Measurements from ENCODE around the gene TMX3. TPM values are rescaled to one million over a fixed set of nuclear protein-coding genes. Genes with fewer than 3 reads are reported as not detected.

Gene TMX3
- total and polyA plus RNA-seq, 8 donors: 11.1 to 25.5 (median 15.6) TPM

DNA sequence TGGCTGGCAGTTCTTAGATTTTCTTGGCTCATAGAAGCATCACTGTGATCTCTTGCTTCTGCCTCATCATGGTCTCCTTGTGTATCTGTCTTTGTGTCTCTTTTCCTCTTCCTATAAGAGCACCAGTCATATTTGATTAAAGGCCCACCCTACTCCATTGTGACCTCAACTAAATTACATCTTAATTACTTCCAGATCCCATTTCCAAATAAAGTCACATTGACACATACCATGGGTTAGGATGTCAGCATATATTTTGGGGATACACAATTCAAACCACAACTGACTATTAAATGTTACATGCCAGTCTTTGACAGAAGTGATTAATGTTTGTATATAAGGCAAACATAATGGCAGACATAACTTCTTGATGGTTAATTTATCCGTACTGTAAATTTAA is 27.3 kb upstream of the TMX3 start:
- no peak for ATAC-seq
- TF ChIP-seq CTCF (IDR thresholded peaks at IDR 0.05): no peak
- H3K4me3 ChIP-seq: no peak overlapping the region
- 65 to 75% methylated on average over 1 of the region's 1 CpG for WGBS, 2 donors
- FAIRE-seq: no peak
- no peaks in the 10 kb centered on the region for H3K4me1 ChIP-seq
- no peaks in the 10 kb centered on the region for H3K36me3 ChIP-seq
- intact Hi-C loops (cut with DNase I): no loop called here
- no peak for DNase-seq
- no peaks in the 10 kb centered on the region for H3K9me3 ChIP-seq
- H3K27ac ChIP-seq: no peak overlapping the region
- H3K27me3 ChIP-seq: no peaks in the 10 kb centered on the region

DNA sequence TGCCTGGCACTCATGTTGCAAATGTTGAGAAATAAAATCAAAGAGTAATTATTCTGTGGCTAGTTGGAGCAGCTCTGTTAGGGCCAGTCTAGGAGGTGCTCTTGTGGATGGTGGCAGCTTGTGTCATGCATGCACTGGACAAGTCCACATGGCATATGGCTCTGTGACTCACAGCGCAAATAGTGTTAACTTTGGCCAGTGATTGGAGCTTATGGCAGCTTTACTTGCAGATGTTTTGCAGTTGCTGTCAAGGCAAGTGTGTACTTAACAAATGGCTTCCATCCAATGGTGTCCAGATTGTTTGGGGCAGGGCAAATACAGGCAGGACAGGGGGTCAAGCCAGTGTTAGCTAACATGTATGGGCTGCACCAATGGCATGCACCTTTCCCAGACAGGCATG is 26.1 kb upstream of the TMX3 start:
- TF ChIP-seq CTCF (IDR thresholded peaks at IDR 0.05): no peak
- no peak overlapping the region for H3K4me3 ChIP-seq
- H3K4me1 ChIP-seq: no peaks in the 10 kb centered on the region
- H3K9me3 ChIP-seq: no peaks in the 10 kb centered on the region
- no peak for ATAC-seq
- no peak for DNase-seq
- no peaks in the 10 kb centered on the region for H3K36me3 ChIP-seq
- H3K27ac ChIP-seq: no peak overlapping the region
- FAIRE-seq: no peak
- no peaks in the 10 kb centered on the region for H3K27me3 ChIP-seq
- intact Hi-C loops (cut with DNase I): no loop called here
- WGBS, 2 donors: 88 to 100% methylated on average over 1 of the region's 1 CpG

GRCh38 chr18:68739462-68739861 is 24.6 kb upstream of the TMX3 start:
- ATAC-seq: no peak
- no peak for TF ChIP-seq CTCF (IDR thresholded peaks at IDR 0.05)
- 55 to 81% methylated on average over 1 of the region's 1 CpG for WGBS, 2 donors
- intact Hi-C loops (cut with DNase I): no loop called here
- Histone ChIP-seq H3K4me3 (no peak overlapping the region), H3K27ac (no peak overlapping the region), H3K4me1 (no peaks in the 10 kb centered on the region), H3K36me3 (no peaks in the 10 kb centered on the region), H3K27me3 (no peaks in the 10 kb centered on the region), H3K9me3 (no peaks in the 10 kb centered on the region)
- DNase-seq: no peak
- FAIRE-seq: no peak

DNA sequence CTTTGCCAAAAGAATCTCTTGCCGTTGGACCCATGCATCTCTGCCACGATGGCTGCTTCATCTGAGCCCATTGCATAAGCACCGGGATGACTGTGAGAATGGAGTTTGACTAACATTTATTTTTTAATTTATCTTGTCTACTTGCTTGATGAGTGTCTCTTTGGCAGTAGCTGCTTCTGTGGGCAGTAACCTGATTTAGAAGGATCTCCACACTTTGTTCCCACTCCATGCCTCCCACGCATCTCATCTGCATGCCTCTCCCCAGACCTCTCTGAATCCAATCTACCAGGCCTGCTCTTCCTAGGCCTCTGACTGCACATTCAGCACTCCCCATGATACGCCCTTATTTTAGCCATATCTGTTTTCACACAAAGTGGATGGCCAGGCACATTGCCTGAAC is 23.7 kb upstream of the TMX3 start:
- FAIRE-seq (no peak), DNase-seq (no peak), ATAC-seq (no peak)
- Histone ChIP-seq H3K27me3 (no peaks in the 10 kb centered on the region), H3K36me3 (no peaks in the 10 kb centered on the region), H3K4me1 (no peaks in the 10 kb centered on the region), H3K27ac (no peak overlapping the region), H3K9me3 (no peaks in the 10 kb centered on the region), H3K4me3 (no peak overlapping the region)
- WGBS, 2 donors: 72 to 85% methylated on average over 5 of the region's 5 CpGs
- intact Hi-C loops (cut with DNase I): no loop called here
- TF ChIP-seq CTCF (IDR thresholded peaks at IDR 0.05): no peak

DNA sequence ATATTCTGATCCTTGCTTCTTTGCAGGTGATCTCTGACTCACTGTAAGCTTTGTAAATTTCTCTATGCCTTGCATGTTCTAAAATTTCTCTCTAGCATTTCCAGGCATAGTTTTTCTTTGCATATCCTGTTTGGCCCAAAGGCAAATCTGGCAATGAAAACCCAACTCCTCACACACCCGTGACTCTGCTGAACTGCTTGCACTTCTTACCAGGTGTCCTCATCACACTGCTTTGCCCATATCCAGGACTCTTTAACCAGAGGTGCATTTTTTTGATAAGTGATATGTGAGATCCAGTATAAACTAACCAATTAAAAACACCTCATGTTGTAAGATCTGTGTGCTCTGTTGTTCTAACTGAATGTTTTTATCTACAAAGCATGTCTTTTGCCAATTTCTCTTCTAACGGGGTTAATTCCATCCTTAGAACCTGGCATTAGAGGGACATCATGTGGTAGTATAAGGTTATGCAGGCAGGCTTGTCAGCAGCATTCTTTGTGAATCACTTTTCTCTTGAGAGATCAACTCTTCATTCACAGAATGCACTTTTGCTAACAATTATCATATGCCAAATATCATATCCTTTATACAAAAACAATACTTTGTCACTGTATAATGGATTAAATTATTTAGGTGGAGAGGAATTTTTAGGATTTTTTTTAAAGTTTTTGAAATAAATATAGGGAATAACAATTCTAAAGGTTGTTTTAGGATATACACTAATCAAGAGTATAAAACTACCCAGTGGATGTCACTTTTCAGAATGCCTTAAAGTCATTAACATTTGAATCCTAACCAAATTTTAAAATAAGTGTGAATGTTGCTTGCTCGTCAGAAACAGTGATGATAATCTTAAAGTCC is 20.8 kb upstream of the TMX3 start:
- ATAC-seq (peak; percentile 55 to 78 (median 72)), FAIRE-seq (peak; percentile 5), DNase-seq (no peak)
- no peaks in the 10 kb centered on the region for H3K36me3 ChIP-seq
- no peaks in the 10 kb centered on the region for H3K4me1 ChIP-seq
- H3K27me3 ChIP-seq: no peaks in the 10 kb centered on the region
- 19 to 29% methylated on average over 3 of the region's 3 CpGs for WGBS, 2 donors
- H3K4me3 ChIP-seq: no peak overlapping the region
- intact Hi-C loops (cut with DNase I): no loop called here
- TF ChIP-seq CTCF (IDR thresholded peaks at IDR 0.05): peak in 3 of 4 donors; percentile 27 to 48 (median 42)
- H3K27ac ChIP-seq: no peak overlapping the region
- no peaks in the 10 kb centered on the region for H3K9me3 ChIP-seq
